K562 (cell line): ENCODE measurements around the gene ZNF486.
"Not testable (repeated sequence)": the region's sequence is repeated elsewhere in the genome, so short reads cannot be mapped to it uniquely, and the experiment has no call there.

Source experiments
- ATF2 ChIP-seq: sonication (generic); formaldehyde crosslinking; IDR thresholded peaks from 2 replicates; pipeline ENCODE4 v1.8.1; 2022; ENCODE audit warnings: missing genetic modification reagents
- BRF1 ChIP-seq: IDR thresholded peaks from 3 replicates; pipeline ENCODE4 v1.6.1; 2011; ENCODE audit warnings: borderline replicate concordance, mild to moderate bottlenecking; ENCODE audit not compliant: insufficient read length; ENCODE audit errors: extremely low read depth
- ELF2 ChIP-seq: fragments of 250-450 bp; sonication (Bioruptor Pico); IDR thresholded peaks from 2 replicates; pipeline ENCODE4 v1.5.0; 2021; ENCODE audit warnings: mild to moderate bottlenecking
- ELF4 ChIP-seq: fragments of 450-650 bp; formaldehyde crosslinking; IDR thresholded peaks from 2 replicates; pipeline ENCODE4 v1.4.0; 2022; ENCODE audit warnings: missing genetic modification characterization
- EP300 ChIP-seq: IDR thresholded peaks from 2 replicates; pipeline ENCODE4 v1.6.1; 2012; ENCODE audit warnings: low read length, improper control_type of control experiment
- FOXP1 ChIP-seq: sonication (generic); formaldehyde crosslinking; IDR thresholded peaks from 2 replicates; pipeline ENCODE4 v1.8.0; 2022; ENCODE audit warnings: mild to moderate bottlenecking, missing genetic modification reagents
- GATA2 ChIP-seq: sonication (generic); formaldehyde crosslinking; IDR thresholded peaks from 2 replicates; pipeline ENCODE4 v1.4.0; 2020; ENCODE audit warnings: mild to moderate bottlenecking, missing genetic modification reagents
- GTF2F1 ChIP-seq: IDR thresholded peaks from 2 replicates; pipeline ENCODE4 v1.6.1; 2011; ENCODE audit warnings: low read depth, low read length, improper control_type of control experiment
- HDAC6 ChIP-seq: IDR thresholded peaks from 2 replicates; pipeline ENCODE4 v1.6.1; 2012; ENCODE audit warnings: low read depth, mild to moderate bottlenecking, control low read depth, inconsistent platforms, low read length, moderate library complexity
- NCOR1 ChIP-seq: fragments of 450-650 bp; IDR thresholded peaks from 2 replicates; pipeline ENCODE4 v1.6.1; 2016; ENCODE audit warnings: mild to moderate bottlenecking, moderate library complexity
- REST ChIP-seq, 2 experiments: fragments of 450-650 bp; formaldehyde crosslinking in 1 of 2; IDR thresholded peaks; 2 replicates each; pipeline versions ENCODE4 v1.4.0 to v1.6.1; 2014 to 2020; ENCODE audit warnings: mild to moderate bottlenecking in 2 of 2, borderline replicate concordance in 1 of 2, low read depth in 1 of 2

- TF ChIP-seq EP300; ELF4 (CRISPR knock-in tag); GTF2F1; FOXP1 (CRISPR knock-in tag); REST (IDR thresholded peaks at IDR 0.05; ENCODE audit: borderline replicate concordance); REST (CRISPR knock-in tag; IDR thresholded peaks at IDR 0.05; ENCODE audit: low read depth); GATA2 (CRISPR knock-in tag); ELF2 (CRISPR knock-in tag); ATF2; HDAC6; BRF1; NCOR1: not testable (repeated sequence)
Measured at GRCh38 chr19:20175848-20176247, 8.8 kb downstream of the ZNF486 start.
